HG02943 (cell line): ENCODE results near the gene SIVA1.

Experiments used
- ATAC-seq: cut with Tn5 transposase; IDR thresholded peaks from one replicate; pipeline ENCODE4 v1.9.1; 2021; ENCODE audit warnings: mild to moderate bottlenecking, low read depth, moderate library complexity; ENCODE audit not compliant: unreplicated experiment

Gene SIVA1

GRCh38 chr14:104769324-104770071 lies 16.6 kb downstream of the SIVA1 start:
- no peak for ATAC-seq

- no peak for ATAC-seq
Observed at GRCh38 chr14:104770072-104770579, 17.2 kb downstream of the SIVA1 start.

GRCh38 chr14:104770851-104771272 lies 17.9 kb downstream of the SIVA1 start:
- no peak for ATAC-seq

- ATAC-seq: no peak
Observed at GRCh38 chr14:104771374-104771773, 18.4 kb downstream of the SIVA1 start.

GRCh38 chr14:104771918-104772706 lies 19.2 kb downstream of the SIVA1 start:
- ATAC-seq: no peak

- ATAC-seq: no peak
Observed at GRCh38 chr14:104772707-104773504, 20.0 kb downstream of the SIVA1 start.

GRCh38 chr14:104773505-104774452 lies 20.8 kb downstream of the SIVA1 start:
- ATAC-seq: no peak

- ATAC-seq: no peak
Observed at GRCh38 chr14:104774453-104775072, 21.6 kb downstream of the SIVA1 start.

GRCh38 chr14:104775073-104775489 lies 22.1 kb downstream of the SIVA1 start:
- no peak for ATAC-seq

GRCh38 chr14:104776481-104776880 lies 23.5 kb downstream of the SIVA1 start:
- no peak for ATAC-seq

- ATAC-seq: no peak
Observed at GRCh38 chr14:104776961-104777807, 24.2 kb downstream of the SIVA1 start.

- ATAC-seq: no peak
Observed at GRCh38 chr14:104777808-104778249, 24.9 kb downstream of the SIVA1 start.

- ATAC-seq: no peak
Observed at GRCh38 chr14:104778694-104779331, 25.9 kb downstream of the SIVA1 start.

GRCh38 chr14:104779776-104780512 lies 27.0 kb downstream of the SIVA1 start:
- no peak for ATAC-seq

- no peak for ATAC-seq
Observed at GRCh38 chr14:104780513-104781030, 27.6 kb downstream of the SIVA1 start.

- ATAC-seq: no peak
Observed at GRCh38 chr14:104781271-104782077, 28.5 kb downstream of the SIVA1 start.
